ENCODE data around the gene CFAP298. TPM values are rescaled to one million over a fixed set of nuclear protein-coding genes. Genes with fewer than 3 reads are reported as not detected.
"Not testable (repeated sequence)": the region's sequence is repeated elsewhere in the genome, so short reads cannot be mapped to it uniquely, and the experiment has no call there.

CFAP298 gene
- polyA plus RNA-seq, 1 donor from 2014 or later: 105 TPM

- not testable (repeated sequence) for H3K4me2 ChIP-seq (ENCODE audit: low read length); H3K79me2 ChIP-seq (replicated peaks; ENCODE audit: insufficient read depth, low read length); H3K36me3 ChIP-seq (ENCODE audit: insufficient read depth, low read length); H3K9me3 ChIP-seq (ENCODE audit: low read length); H3K9me2 ChIP-seq (ENCODE audit: insufficient read depth, low read length); H4K20me1 ChIP-seq (ENCODE audit: insufficient read depth); H3K27me3 ChIP-seq (ENCODE audit: insufficient read depth, low read depth, low read length); H3K27ac ChIP-seq (ENCODE audit: low read length); H3F3A ChIP-seq (ENCODE audit: insufficient read depth, low read length, poor library complexity, severe bottlenecking); H3K4me3 ChIP-seq (ENCODE audit: low read length); H3K9ac ChIP-seq (ENCODE audit: low read length); H2AFZ ChIP-seq (ENCODE audit: low read depth, low read length)
These were observed 6.0 kb upstream of the CFAP298 start for GRCh38 chr21:32618218-32618617.

- H3K4me2 ChIP-seq (ENCODE audit: low read length): peak overlapping the region; percentile 70
- peaks cover 8% of the 10 kb centered on the region for H3K79me2 ChIP-seq (replicated peaks; ENCODE audit: insufficient read depth, low read length)
- no peaks in the 10 kb centered on the region for H4K20me1 ChIP-seq (ENCODE audit: insufficient read depth)
- TF ChIP-seq EZH2 (IDR thresholded peaks at IDR 0.05; ENCODE audit: borderline replicate concordance, insufficient read depth, low read length, poor library complexity, severe bottlenecking): no peak
- no peak for TF ChIP-seq CTCF (IDR thresholded peaks at IDR 0.05; ENCODE audit: poor library complexity, severe bottlenecking)
- no peak for TF ChIP-seq EP300 (conservative IDR thresholded peaks at IDR 0.05; ENCODE audit: poor library complexity, severe bottlenecking)
- TF ChIP-seq RAD21 (conservative IDR thresholded peaks at IDR 0.05): no peak
- no peak for TF ChIP-seq SMC3 (conservative IDR thresholded peaks at IDR 0.05; ENCODE audit: poor library complexity)
- TF ChIP-seq POLR2AphosphoS5 (IDR thresholded peaks at IDR 0.05): no peak
- no peak for TF ChIP-seq TAF1 (IDR thresholded peaks at IDR 0.05; ENCODE audit: low read depth)
- no peak for TF ChIP-seq MXI1 (conservative IDR thresholded peaks at IDR 0.05; ENCODE audit: poor library complexity, severe bottlenecking)
- no peak for TF ChIP-seq REST (IDR thresholded peaks at IDR 0.05; ENCODE audit: borderline replicate concordance)
- H3K9ac ChIP-seq (ENCODE audit: low read length): no peak overlapping the region
- no peaks in the 10 kb centered on the region for H3K36me3 ChIP-seq (ENCODE audit: insufficient read depth, low read length)
- peak overlapping the region; percentile 71 for H2AFZ ChIP-seq (ENCODE audit: low read depth, low read length)
- H3K9me2 ChIP-seq (ENCODE audit: insufficient read depth, low read length): no peaks in the 10 kb centered on the region
- no peak overlapping the region for H3K27ac ChIP-seq (ENCODE audit: low read length)
- H3K9me3 ChIP-seq (ENCODE audit: low read length): no peaks in the 10 kb centered on the region
- H3F3A ChIP-seq (ENCODE audit: insufficient read depth, low read length, poor library complexity, severe bottlenecking): no peaks in the 10 kb centered on the region
- no peaks in the 10 kb centered on the region for H3K27me3 ChIP-seq (ENCODE audit: insufficient read depth, low read depth, low read length)
- peak overlapping the region; percentile 93 for H3K4me3 ChIP-seq (ENCODE audit: low read length)
These were observed 1.4 kb upstream of the CFAP298 start for GRCh38 chr21:32613436-32614043.

GRCh38 chr21:32612999-32613337, 791 bp upstream of the CFAP298 start:
- Histone ChIP-seq H3K27me3 (ENCODE audit: insufficient read depth, low read depth, low read length) (no peaks in the 10 kb centered on the region), H3K79me2 (replicated peaks; ENCODE audit: insufficient read depth, low read length) (peaks cover 8% of the 10 kb centered on the region), H3F3A (ENCODE audit: insufficient read depth, low read length, poor library complexity, severe bottlenecking) (no peaks in the 10 kb centered on the region), H2AFZ (ENCODE audit: low read depth, low read length) (peak overlapping the region; percentile 71), H4K20me1 (ENCODE audit: insufficient read depth) (no peaks in the 10 kb centered on the region), H3K27ac (ENCODE audit: low read length) (peak overlapping the region; percentile 75), H3K4me3 (ENCODE audit: low read length) (peak overlapping the region; percentile 93), H3K36me3 (ENCODE audit: insufficient read depth, low read length) (no peaks in the 10 kb centered on the region), H3K4me2 (ENCODE audit: low read length) (peak overlapping the region; percentile 70), H3K9me2 (ENCODE audit: insufficient read depth, low read length) (no peaks in the 10 kb centered on the region), H3K9me3 (ENCODE audit: low read length) (no peaks in the 10 kb centered on the region), H3K9ac (ENCODE audit: low read length) (peak overlapping the region; percentile 72)
- TF ChIP-seq RAD21 (conservative IDR thresholded peaks at IDR 0.05) (no peak), EP300 (conservative IDR thresholded peaks at IDR 0.05; ENCODE audit: poor library complexity, severe bottlenecking) (no peak), CTCF (IDR thresholded peaks at IDR 0.05; ENCODE audit: poor library complexity, severe bottlenecking) (no peak), EZH2 (IDR thresholded peaks at IDR 0.05; ENCODE audit: borderline replicate concordance, insufficient read depth, low read length, poor library complexity, severe bottlenecking) (no peak), POLR2AphosphoS5 (IDR thresholded peaks at IDR 0.05) (no peak), REST (IDR thresholded peaks at IDR 0.05; ENCODE audit: borderline replicate concordance) (no peak), SMC3 (conservative IDR thresholded peaks at IDR 0.05; ENCODE audit: poor library complexity) (no peak), TAF1 (IDR thresholded peaks at IDR 0.05; ENCODE audit: low read depth) (no peak), MXI1 (conservative IDR thresholded peaks at IDR 0.05; ENCODE audit: poor library complexity, severe bottlenecking) (no peak)
